ENCODE results near the gene ZNF3. TPM values are rescaled to one million over a fixed set of nuclear protein-coding genes. Genes with fewer than 3 reads are reported as not detected.

Gene ZNF3
- total RNA-seq, 1 donor from 2014 or later = 56.0 TPM

DNA sequence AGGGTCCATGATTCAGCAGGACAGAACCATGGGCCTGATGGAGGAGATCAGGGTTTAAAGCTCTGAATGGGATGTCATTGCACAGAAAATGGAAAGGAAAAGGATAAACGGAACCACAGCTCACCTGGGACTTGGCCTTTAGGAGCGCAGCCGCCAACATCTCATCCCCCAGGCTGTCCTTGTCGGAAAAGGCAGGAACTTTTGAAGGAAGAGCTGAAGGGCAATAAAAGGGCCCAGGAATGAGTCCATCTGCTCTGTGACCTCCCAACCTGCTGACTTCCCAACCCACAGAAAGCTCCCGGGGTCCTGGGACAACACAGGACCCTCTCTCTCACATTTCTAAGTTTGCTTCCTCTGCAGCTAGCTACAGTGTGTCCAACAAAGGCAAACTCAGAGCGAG, 6.1 kb downstream of the ZNF3 start:
- Histone ChIP-seq H3K9ac (no peak overlapping the region), H3F3A (ENCODE audit: low read depth) (peaks cover 28% of the 10 kb centered on the region), H4K20me1 (ENCODE audit: low read depth) (peaks cover 8% of the 10 kb centered on the region), H3K27me3 (no peaks in the 10 kb centered on the region), H3K27ac (no peak overlapping the region), H3K4me1 (peaks cover 7% of the 10 kb centered on the region), H3K36me3 (peaks cover 82% of the 10 kb centered on the region), H3K9me3 (ENCODE audit: low read depth) (peaks cover 46% of the 10 kb centered on the region), H3K4me2 (no peak overlapping the region), H3K79me2 (ENCODE audit: low read depth) (peaks cover 58% of the 10 kb centered on the region), H3K4me3 (no peak overlapping the region), H2AFZ (replicated peaks) (no peak overlapping the region)
- no peak overlapping the region for H3K27ac Mint-ChIP-seq
- no peak for DNase-seq (ENCODE audit: low spot score)
- H3K4me1 Mint-ChIP-seq = peaks cover 4% of the 10 kb centered on the region
- H3K36me3 Mint-ChIP-seq = peaks cover 88% of the 10 kb centered on the region
- no peak overlapping the region for H3K4me3 Mint-ChIP-seq
- H3K9me3 Mint-ChIP-seq = peaks cover 81% of the 10 kb centered on the region
- peaks cover 35% of the 10 kb centered on the region for H3K27me3 Mint-ChIP-seq (ENCODE audit: insufficient read depth, low read depth)
- TF ChIP-seq EZH2phosphoT487 (IDR thresholded peaks at IDR 0.05) (no peak), EZH2 (IDR thresholded peaks at IDR 0.05) (no peak)
- TF ChIP-seq, protein P1, sequence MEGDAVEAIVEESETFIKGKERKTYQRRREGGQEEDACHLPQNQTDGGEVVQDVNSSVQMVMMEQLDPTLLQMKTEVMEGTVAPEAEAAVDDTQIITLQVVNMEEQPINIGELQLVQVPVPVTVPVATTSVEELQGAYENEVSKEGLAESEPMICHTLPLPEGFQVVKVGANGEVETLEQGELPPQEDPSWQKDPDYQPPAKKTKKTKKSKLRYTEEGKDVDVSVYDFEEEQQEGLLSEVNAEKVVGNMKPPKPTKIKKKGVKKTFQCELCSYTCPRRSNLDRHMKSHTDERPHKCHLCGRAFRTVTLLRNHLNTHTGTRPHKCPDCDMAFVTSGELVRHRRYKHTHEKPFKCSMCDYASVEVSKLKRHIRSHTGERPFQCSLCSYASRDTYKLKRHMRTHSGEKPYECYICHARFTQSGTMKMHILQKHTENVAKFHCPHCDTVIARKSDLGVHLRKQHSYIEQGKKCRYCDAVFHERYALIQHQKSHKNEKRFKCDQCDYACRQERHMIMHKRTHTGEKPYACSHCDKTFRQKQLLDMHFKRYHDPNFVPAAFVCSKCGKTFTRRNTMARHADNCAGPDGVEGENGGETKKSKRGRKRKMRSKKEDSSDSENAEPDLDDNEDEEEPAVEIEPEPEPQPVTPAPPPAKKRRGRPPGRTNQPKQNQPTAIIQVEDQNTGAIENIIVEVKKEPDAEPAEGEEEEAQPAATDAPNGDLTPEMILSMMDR (IDR thresholded peaks at IDR 0.05) = no peak

DNA sequence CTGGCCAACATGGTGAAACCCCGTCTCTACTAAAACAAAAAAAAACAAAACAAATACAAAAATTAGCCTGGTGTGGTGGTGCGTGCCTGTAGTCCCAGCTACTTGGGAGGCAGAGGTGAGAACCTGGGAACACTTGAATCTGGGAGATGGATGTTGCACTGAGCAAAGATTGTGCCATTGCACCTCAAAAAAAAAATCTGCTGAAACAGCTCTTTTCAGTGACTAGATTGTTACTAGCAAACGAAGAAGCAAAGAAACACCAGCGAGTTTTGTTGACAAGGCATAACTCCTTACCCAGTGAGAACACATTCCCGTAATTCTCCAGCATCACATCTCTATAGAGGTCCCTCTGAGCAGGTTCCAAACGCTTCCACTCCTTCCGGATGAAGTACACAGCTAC, 6.7 kb downstream of the ZNF3 start:
- DNase-seq (ENCODE audit: low spot score) = no peak
- Mint-ChIP-seq H3K36me3 (peaks cover 89% of the 10 kb centered on the region), H3K4me3 (no peak overlapping the region), H3K27me3 (ENCODE audit: insufficient read depth, low read depth) (peaks cover 33% of the 10 kb centered on the region), H3K27ac (no peak overlapping the region), H3K9me3 (peaks cover 82% of the 10 kb centered on the region), H3K4me1 (no peaks in the 10 kb centered on the region)
- Histone ChIP-seq H3K79me2 (ENCODE audit: low read depth) (peaks cover 52% of the 10 kb centered on the region), H3K9me3 (ENCODE audit: low read depth) (peaks cover 51% of the 10 kb centered on the region), H3K27me3 (no peaks in the 10 kb centered on the region), H3K4me1 (peaks cover 1% of the 10 kb centered on the region), H3K9ac (no peak overlapping the region), H3K4me3 (no peak overlapping the region), H4K20me1 (ENCODE audit: low read depth) (peaks cover 2% of the 10 kb centered on the region), H3K36me3 (peaks cover 88% of the 10 kb centered on the region), H3F3A (ENCODE audit: low read depth) (peaks cover 34% of the 10 kb centered on the region), H3K27ac (no peak overlapping the region), H3K4me2 (no peak overlapping the region), H2AFZ (replicated peaks) (no peak overlapping the region)
- TF ChIP-seq, protein P1 (IDR thresholded peaks at IDR 0.05) = no peak
- TF ChIP-seq EZH2phosphoT487 (IDR thresholded peaks at IDR 0.05) (no peak), EZH2 (IDR thresholded peaks at IDR 0.05) (no peak)

DNA sequence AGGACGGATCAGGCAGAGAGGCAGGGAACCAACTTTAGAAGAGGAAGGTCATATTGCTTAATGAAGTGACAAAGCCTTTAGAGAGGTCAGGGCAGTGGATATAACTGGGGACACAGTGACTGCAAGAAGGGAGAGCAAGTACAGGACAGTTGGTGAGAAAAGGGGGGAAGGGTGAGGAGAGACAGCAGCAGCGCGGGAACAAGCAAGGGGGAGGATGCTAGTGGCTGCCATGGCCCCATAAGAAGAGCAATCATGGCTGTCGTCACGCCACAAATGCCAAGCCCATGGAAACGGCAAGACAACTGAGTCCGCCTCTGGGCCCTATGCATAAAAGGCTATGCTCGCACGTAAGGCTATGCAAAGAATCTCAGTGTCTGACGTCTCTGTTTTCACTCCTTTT, 9.1 kb downstream of the ZNF3 start:
- TF ChIP-seq EZH2 (IDR thresholded peaks at IDR 0.05) = no peak
- TF ChIP-seq, protein P1 (IDR thresholded peaks at IDR 0.05) = no peak
- TF ChIP-seq EZH2phosphoT487 (IDR thresholded peaks at IDR 0.05) = no peak
- Histone ChIP-seq H3K79me2 (ENCODE audit: low read depth) (peaks cover 28% of the 10 kb centered on the region), H3K9ac (no peak overlapping the region), H3K27ac (no peak overlapping the region), H3K27me3 (no peaks in the 10 kb centered on the region), H4K20me1 (ENCODE audit: low read depth) (no peaks in the 10 kb centered on the region), H3K4me3 (no peak overlapping the region), H3K4me1 (no peaks in the 10 kb centered on the region), H3K4me2 (no peak overlapping the region), H2AFZ (replicated peaks) (no peak overlapping the region), H3K9me3 (ENCODE audit: low read depth) (peaks cover 59% of the 10 kb centered on the region), H3F3A (ENCODE audit: low read depth) (peaks cover 55% of the 10 kb centered on the region), H3K36me3 (peaks cover 88% of the 10 kb centered on the region)
- H3K27ac Mint-ChIP-seq = no peak overlapping the region
- peaks cover 80% of the 10 kb centered on the region for H3K9me3 Mint-ChIP-seq
- H3K4me1 Mint-ChIP-seq = no peaks in the 10 kb centered on the region
- DNase-seq (ENCODE audit: low spot score) = no peak
- no peak overlapping the region for H3K4me3 Mint-ChIP-seq
- H3K36me3 Mint-ChIP-seq = peaks cover 83% of the 10 kb centered on the region
- peaks cover 31% of the 10 kb centered on the region for H3K27me3 Mint-ChIP-seq (ENCODE audit: insufficient read depth, low read depth)
